HG03280 (cell line): ENCODE data around the gene NOTCH3.

Source experiments
- ATAC-seq: cut with Tn5 transposase; IDR thresholded peaks from one replicate; pipeline ENCODE4 v1.9.1; 2021; ENCODE audit warnings: mild to moderate bottlenecking, moderate library complexity; ENCODE audit not compliant: unreplicated experiment

NOTCH3 gene

GRCh38 chr19:15236886-15237285, 36.1 kb upstream of the NOTCH3 start:
- ATAC-seq, result no peak

GRCh38 chr19:15235781-15236180, 35.0 kb upstream of the NOTCH3 start:
- ATAC-seq, result no peak

- no peak for ATAC-seq
Measured at GRCh38 chr19:15234431-15235130, 33.8 kb upstream of the NOTCH3 start.

- no peak for ATAC-seq
Measured at GRCh38 chr19:15231271-15231670, 30.5 kb upstream of the NOTCH3 start.

GRCh38 chr19:15227261-15227660, 26.5 kb upstream of the NOTCH3 start:
- no peak for ATAC-seq

- no peak for ATAC-seq
Measured at GRCh38 chr19:15225760-15226159, 25.0 kb upstream of the NOTCH3 start.

- ATAC-seq, result no peak
Measured at GRCh38 chr19:15223649-15224361, 23.0 kb upstream of the NOTCH3 start.

- ATAC-seq, result peak; percentile 82
Measured at GRCh38 chr19:15222738-15223648, 22.2 kb upstream of the NOTCH3 start.

- no peak for ATAC-seq
Measured at GRCh38 chr19:15220833-15221232, 20.0 kb upstream of the NOTCH3 start.

- no peak for ATAC-seq
Measured at GRCh38 chr19:15218501-15218900, 17.7 kb upstream of the NOTCH3 start.

GRCh38 chr19:15216363-15216762, 15.6 kb upstream of the NOTCH3 start:
- ATAC-seq, result no peak

- no peak for ATAC-seq
Measured at GRCh38 chr19:15213715-15214381, 13.1 kb upstream of the NOTCH3 start.

GRCh38 chr19:15212711-15213110, 11.9 kb upstream of the NOTCH3 start:
- no peak for ATAC-seq

- no peak for ATAC-seq
Measured at GRCh38 chr19:15210323-15210781, 9.6 kb upstream of the NOTCH3 start.

GRCh38 chr19:15201374-15202023, 704 bp upstream of the NOTCH3 start:
- no peak for ATAC-seq

GRCh38 chr19:15199661-15200552, 888 bp downstream of the NOTCH3 start:
- no peak for ATAC-seq

GRCh38 chr19:15198951-15199660, 1.7 kb downstream of the NOTCH3 start:
- ATAC-seq, result no peak

GRCh38 chr19:15197942-15198341, 2.9 kb downstream of the NOTCH3 start:
- ATAC-seq, result no peak
